Measurements from ENCODE around the gene ALPI.

The ALPI gene

GRCh38 chr2:232492963-232493700 lies 37.2 kb downstream of the ALPI start:
- no peak for DNase-seq (ENCODE audit: low read depth)
- H3K4me3 ChIP-seq (ENCODE audit: control insufficient read depth, low read depth, low read length): no peak overlapping the region
- TF ChIP-seq CTCF (conservative IDR thresholded peaks at IDR 0.05; ENCODE audit: control insufficient read depth, insufficient read depth, low read depth, low read length): no peak

- no peak for TF ChIP-seq CTCF (conservative IDR thresholded peaks at IDR 0.05; ENCODE audit: control insufficient read depth, insufficient read depth, low read depth, low read length)
- no peak overlapping the region for H3K4me3 ChIP-seq (ENCODE audit: control insufficient read depth, low read depth, low read length)
- DNase-seq (ENCODE audit: low read depth): no peak
Measured at GRCh38 chr2:232493701-232494474, 37.9 kb downstream of the ALPI start.

- no peak for TF ChIP-seq CTCF (conservative IDR thresholded peaks at IDR 0.05; ENCODE audit: control insufficient read depth, insufficient read depth, low read depth, low read length)
- H3K4me3 ChIP-seq (ENCODE audit: control insufficient read depth, low read depth, low read length): no peak overlapping the region
- DNase-seq (ENCODE audit: low read depth): no peak
Measured at GRCh38 chr2:232494542-232494941, 38.6 kb downstream of the ALPI start.

- no peak for TF ChIP-seq CTCF (conservative IDR thresholded peaks at IDR 0.05; ENCODE audit: control insufficient read depth, insufficient read depth, low read depth, low read length)
- H3K4me3 ChIP-seq (ENCODE audit: control insufficient read depth, low read depth, low read length): no peak overlapping the region
- DNase-seq (ENCODE audit: low read depth): no peak
Measured at GRCh38 chr2:232495292-232495691, 39.3 kb downstream of the ALPI start.

- no peak overlapping the region for H3K4me3 ChIP-seq (ENCODE audit: control insufficient read depth, low read depth, low read length)
- TF ChIP-seq CTCF (conservative IDR thresholded peaks at IDR 0.05; ENCODE audit: control insufficient read depth, insufficient read depth, low read depth, low read length): no peak
- DNase-seq (ENCODE audit: low read depth): no peak
Measured at GRCh38 chr2:232496501-232497270, 40.7 kb downstream of the ALPI start.

GRCh38 chr2:232497348-232497747 lies 41.4 kb downstream of the ALPI start:
- DNase-seq (ENCODE audit: low read depth): no peak
- H3K4me3 ChIP-seq (ENCODE audit: control insufficient read depth, low read depth, low read length): no peak overlapping the region
- no peak for TF ChIP-seq CTCF (conservative IDR thresholded peaks at IDR 0.05; ENCODE audit: control insufficient read depth, insufficient read depth, low read depth, low read length)

Measured in fibroblast of mammary gland (primary cell).